GM12878 (cell line): ENCODE measurements around the gene RNF11. TPM values are rescaled to one million over a fixed set of nuclear protein-coding genes. Genes with fewer than 3 reads are reported as not detected.

ENCODE experiments used
- ATAC-seq: fragments of 200-7000 bp; cut with Tn5 transposase; 3 replicates; pipeline ENCODE4 v1.9.1; 2020; ENCODE audit warnings: mild to moderate bottlenecking, moderate library complexity
- BruUV-seq: library from RNA; stranded (reverse); fragments of 400-500 nt; replicated peaks from 2 replicates; lab custom pipeline; 2021; lab: Mats Ljungman, UMichigan
- CTCF ChIA-PET: fragments of 300-600 bp; sonication (Branson Sonifier 250); formaldehyde crosslinking; extraction: SDS; loops from one replicate; lab custom pipeline; 2021; ENCODE audit warnings: inconsistent platforms; lab: Yijun Ruan, JAX
- POLR2A ChIA-PET: fragments of 350-600 bp; formaldehyde crosslinking; extraction: SDS; loops from one replicate; lab custom pipeline; 2021; ENCODE audit warnings: inconsistent platforms; lab: Charles Lee
- RAD21 ChIA-PET: fragments of 300-600 bp; sonication (Branson Sonifier 250); formaldehyde crosslinking; loops from one replicate; lab custom pipeline; 2023; ENCODE audit warnings: antibody characterized with exemption; ENCODE audit not compliant: unreplicated experiment; lab: Charles Lee
- SMC1A ChIA-PET: fragments of 300-600 bp; sonication (Branson Sonifier 250); formaldehyde crosslinking; loops from one replicate; lab custom pipeline; 2023; ENCODE audit not compliant: unreplicated experiment, uncharacterized antibody; lab: Charles Lee
- DNase-seq: peaks from one replicate; pipeline ENCODE4 v3.0.0-alpha.2; 2011; ENCODE audit warnings: low read depth, low spot score
- FAIRE-seq: peaks from 3 replicates; lab custom pipeline; 2011; peaks lifted over from hg19 to GRCh38; lab: Jason Lieb, UNC
- H2AFZ ChIP-seq: 2 replicates; pipeline ENCODE4 v1.6.0; 2011; ENCODE audit warnings: low read depth, low read length, control low read depth; ENCODE audit not compliant: control insufficient read depth
- H3K27ac ChIP-seq: 2 replicates; pipeline ENCODE4 v1.5.1; 2011; ENCODE audit warnings: control low read depth; ENCODE audit not compliant: control insufficient read depth, insufficient read depth
- H3K27me3 ChIP-seq, 2 experiments: replicated peaks in 1 of 2; 2 replicates each; pipeline versions ENCODE4 v1.6.0 to v1.6.1; 2011; ENCODE audit warnings: low read length in 1 of 2; ENCODE audit not compliant: control insufficient read depth in 2 of 2, insufficient read depth in 2 of 2
- H3K36me3 ChIP-seq, 2 experiments: 2 replicates each; pipeline ENCODE4 v1.5.1; 2011; ENCODE audit warnings: low read length in 1 of 2; ENCODE audit not compliant: control insufficient read depth in 2 of 2, insufficient read depth in 2 of 2
- H3K4me1 ChIP-seq: 2 replicates; pipeline ENCODE4 v1.6.1; 2011; ENCODE audit warnings: mild to moderate bottlenecking, low read length, moderate library complexity, mixed read lengths; ENCODE audit not compliant: control insufficient read depth, insufficient read depth
- H3K4me2 ChIP-seq: 2 replicates; pipeline ENCODE4 v1.6.0; 2011; ENCODE audit warnings: control low read depth; ENCODE audit not compliant: control insufficient read depth, insufficient read depth
- H3K4me3 ChIP-seq: fragments of 200-600 bp; sonication (generic); 2 replicates; pipeline ENCODE4 v1.5.1; 2016
- H3K79me2 ChIP-seq: 2 replicates; pipeline ENCODE4 v1.6.0; 2011; ENCODE audit warnings: low read length; ENCODE audit not compliant: control insufficient read depth, insufficient read depth
- H3K9ac ChIP-seq: 2 replicates; pipeline ENCODE4 v1.8.0; 2011; ENCODE audit warnings: low read length, control low read depth, mixed read lengths; ENCODE audit not compliant: control insufficient read depth, insufficient read depth
- H3K9me3 ChIP-seq: replicated peaks from 3 replicates; pipeline ENCODE4 v1.5.1; 2011; ENCODE audit warnings: mild to moderate bottlenecking, low read length; ENCODE audit not compliant: control insufficient read depth, insufficient read depth
- H4K20me1 ChIP-seq: 2 replicates; pipeline ENCODE4 v1.6.0; 2011; ENCODE audit not compliant: control insufficient read depth, insufficient read depth
- BHLHE40 ChIP-seq, 2 experiments: fragments of 450-650 bp in 1 of 2; IDR thresholded peaks; 2 replicates each; pipeline ENCODE4 v1.6.1; 2011 to 2017; ENCODE audit warnings: low read depth in 2 of 2, borderline replicate concordance in 1 of 2, improper control_type of control experiment in 1 of 2, low read length in 1 of 2, mild to moderate bottlenecking in 1 of 2
- DPF2 ChIP-seq: fragments of 450-650 bp; IDR thresholded peaks from 2 replicates; pipeline ENCODE4 v1.6.1; 2017; ENCODE audit warnings: mild to moderate bottlenecking
- EGR1 ChIP-seq, 2 experiments: IDR thresholded peaks; 1 replicate in 1 of 2; 2 replicates in 1 of 2; pipeline ENCODE4 v1.6.1; 2011 to 2012; ENCODE audit warnings: low read depth in 2 of 2, low read length in 2 of 2, borderline replicate concordance in 1 of 2, mild to moderate bottlenecking in 1 of 2, moderate library complexity in 1 of 2
- ESRRA ChIP-seq: IDR thresholded peaks from 2 replicates; pipeline ENCODE4 v1.6.1; 2012; ENCODE audit warnings: mild to moderate bottlenecking, low read length, improper control_type of control experiment
- HDAC2 ChIP-seq: fragments of 200-600 bp; sonication (generic); IDR thresholded peaks from 2 replicates; pipeline ENCODE4 v1.6.1; 2017
- HDGF ChIP-seq: fragments of 450-650 bp; IDR thresholded peaks from 2 replicates; pipeline ENCODE4 v1.6.1; 2016; ENCODE audit warnings: antibody characterized with exemption
- IKZF2 ChIP-seq, 2 experiments: fragments of 450-650 bp; IDR thresholded peaks; 2 replicates each; pipeline ENCODE4 v1.6.1; 2017; ENCODE audit warnings: mild to moderate bottlenecking in 2 of 2, moderate library complexity in 2 of 2
- JUNB ChIP-seq: IDR thresholded peaks from 2 replicates; pipeline ENCODE4 v1.6.1; 2016; ENCODE audit warnings: antibody characterized with exemption, mild to moderate bottlenecking
- NFXL1 ChIP-seq: fragments of 450-650 bp; IDR thresholded peaks from 2 replicates; pipeline ENCODE4 v1.6.1; 2017; ENCODE audit warnings: antibody characterized with exemption, mild to moderate bottlenecking, borderline replicate concordance
- NKRF ChIP-seq: fragments of 450-650 bp; conservative IDR thresholded peaks from 2 replicates; pipeline ENCODE4 v1.6.1; 2017; ENCODE audit warnings: mild to moderate bottlenecking, moderate library complexity
- PBX3 ChIP-seq: IDR thresholded peaks from 2 replicates; pipeline ENCODE4 v1.6.1; 2011; ENCODE audit warnings: mild to moderate bottlenecking, low read depth, low read length, moderate library complexity; ENCODE audit not compliant: insufficient replicate concordance
- REST ChIP-seq: IDR thresholded peaks from 2 replicates; pipeline ENCODE4 v1.6.1; 2012; ENCODE audit warnings: mild to moderate bottlenecking, low read depth, low read length
- SMAD1 ChIP-seq: fragments of 450-650 bp; IDR thresholded peaks from 2 replicates; pipeline ENCODE4 v1.6.1; 2018; ENCODE audit warnings: mild to moderate bottlenecking, low read depth; ENCODE audit not compliant: partially characterized antibody
- WRNIP1 ChIP-seq: IDR thresholded peaks from 2 replicates; pipeline ENCODE4 v1.6.1; 2011; ENCODE audit warnings: low read depth, low read length, improper control_type of control experiment, borderline replicate concordance
- ZBTB33 ChIP-seq: fragments of 450-650 bp; IDR thresholded peaks from 2 replicates; pipeline ENCODE4 v1.6.1; 2017; ENCODE audit warnings: mild to moderate bottlenecking
- WGBS: methylation state at CpG from one replicate; pipeline ENCODE4 v1.1.6; 2016; ENCODE audit warnings: low lambda C conversion rate; ENCODE audit not compliant: insufficient replicate concordance, insufficient coverage; ENCODE audit errors: missing lambda C conversion rate; 5-methylcytosine and 5-hydroxymethylcytosine counted together
- in situ Hi-C: fragments of 300-500 bp; cut with MboI; formaldehyde crosslinking; loops from 9 replicates; pipeline ENCODE4 v1.14.3; 2018; ENCODE audit warnings: mixed read lengths
- intact Hi-C: fragments of 100-400 bp; cut with micrococcal nuclease; formaldehyde crosslinking; loops from one replicate; pipeline ENCODE4 v1.14.2; 2022; ENCODE audit not compliant: unreplicated experiment
- polyA plus RNA-seq, 11 experiments: library from polyadenylated mRNA; depleted of rRNA in 4 of 11; unstranded in 6 of 11; stranded (reverse) in 5 of 11; fragments of >200 nt; fragmentation: Nextera tagmentation in 4 of 11; fragmentation: Illumina TruSeq in 1 of 11; extraction: Ambion mirVana in 4 of 11; extraction: Trizol in 1 of 11; gene quantifications; 1 replicate in 1 of 11; 2 replicates in 10 of 11; pipeline versions ENCODE4 v1.2.1 to v1.2.3, GENCODE V29; 2011 to 2016; ENCODE audit warnings: inconsistent platforms in 2 of 11, missing spikeins in 2 of 11, low read depth in 1 of 11
- total RNA-seq, 4 experiments: library from RNA; depleted of rRNA in 3 of 4; stranded (reverse); fragments of >200 nt in 3 of 4; fragmentation: Illumina TruSeq in 1 of 4; extraction: Trizol in 1 of 4; gene quantifications; 2 replicates each; pipeline versions ENCODE4 v1.2.1 to v1.2.3, GENCODE V29; 2013 to 2021

The RNF11 gene
- total and polyA plus RNA-seq, 10 of the 15 experiments (the other 5 are each of a cell fraction or from before 2014, with no cell fraction given), result 9.5 to 43.6 (median 32.3) TPM

GRCh38 chr1:51252366-51252765 lies 16.3 kb downstream of the RNF11 start (continued):
- TF ChIP-seq PBX3 (no peak), ZBTB33 (no peak), REST (no peak)

GRCh38 chr1:51253691-51254090 lies 17.6 kb downstream of the RNF11 start:
- Histone ChIP-seq H4K20me1 (no peaks in the 10 kb centered on the region), H3K4me1 (no peaks in the 10 kb centered on the region), H3K4me2 (no peak overlapping the region), H3K27ac (no peak overlapping the region), H3K79me2 (peaks cover 12% of the 10 kb centered on the region), H3K36me3 (no peaks in the 10 kb centered on the region), H3K4me3 (no peak overlapping the region), H2AFZ (no peak overlapping the region), H3K9me3 (no peaks in the 10 kb centered on the region), H3K27me3 (no peaks in the 10 kb centered on the region), H3K9ac (no peak overlapping the region)
- 87% methylated on average over 5 of the region's 5 CpGs for WGBS
- DNase-seq (no peak), FAIRE-seq (no peak), ATAC-seq (no peak)
- RAD21 ChIA-PET, result no interaction called here
- CTCF ChIA-PET, result no interaction called here
- POLR2A ChIA-PET, result no interaction called here
- no TSS peak for BruUV-seq
- intact Hi-C loops, result no loop called here
- SMC1A ChIA-PET, result interaction anchor here (3.0 kb wide), 1 partner anchor 16 kb away, joined by 10 read pairs; no protein-coding TSS in a partner anchor
- in situ Hi-C loops, result no loop called here
- no peak for TF ChIP-seq BHLHE40 (IDR thresholded peaks at IDR 0.05; ENCODE audit: borderline replicate concordance in 1 of 2, low read depth in 2 of 2, low read length in 1 of 2)
- TF ChIP-seq JUNB, result no peak
- no peak for TF ChIP-seq NFXL1
- no peak for TF ChIP-seq HDAC2
- no peak for TF ChIP-seq DPF2
- TF ChIP-seq NKRF, result no peak
- TF ChIP-seq EGR1 (IDR thresholded peaks at IDR 0.05; ENCODE audit: borderline replicate concordance in 1 of 2, low read depth in 2 of 2, low read length in 2 of 2), result no peak
- no peak for TF ChIP-seq ESRRA
- TF ChIP-seq HDGF, result no peak
- no peak for TF ChIP-seq IKZF2 (IDR thresholded peaks at IDR 0.05)
- TF ChIP-seq WRNIP1, result no peak
- no peak for TF ChIP-seq SMAD1
